SHP77 (cell line): ENCODE data around the gene SORCS1.

Experiments used
- DNase-seq, 2 experiments: peaks; one replicate each; lab custom pipeline; 2025; lab: John Stamatoyannopoulos, UW

Gene SORCS1

DNA sequence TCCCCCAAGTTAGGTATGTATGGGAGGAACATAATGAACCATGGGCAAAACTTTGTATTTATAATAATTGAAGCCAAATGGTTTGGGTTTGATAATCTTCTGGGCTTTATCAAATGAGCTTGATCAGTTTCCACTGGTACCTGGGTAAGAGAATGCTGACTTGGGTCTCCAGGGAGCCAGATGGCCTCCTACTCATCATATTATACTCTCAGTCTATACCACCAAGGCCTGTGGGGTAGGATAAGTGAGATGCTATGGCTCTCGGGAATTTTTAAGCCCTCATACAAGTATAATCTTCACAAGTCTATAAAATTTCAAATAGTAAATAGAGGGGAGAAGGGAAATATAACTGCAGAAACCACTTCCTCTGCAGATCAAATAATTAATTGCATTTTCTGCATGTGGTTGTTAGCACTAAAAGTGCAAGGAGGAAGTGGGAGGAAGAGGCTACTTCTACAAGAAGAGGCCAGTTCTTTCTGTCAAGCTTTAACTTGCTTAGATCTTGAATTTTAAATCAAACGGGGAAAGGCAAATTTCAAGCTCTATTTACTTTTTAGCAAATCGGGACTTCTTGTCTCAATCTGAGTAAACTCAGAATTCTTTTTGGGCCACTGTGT lies 349.0 kb downstream of the SORCS1 start:
- DNase-seq, result no peak

DNA sequence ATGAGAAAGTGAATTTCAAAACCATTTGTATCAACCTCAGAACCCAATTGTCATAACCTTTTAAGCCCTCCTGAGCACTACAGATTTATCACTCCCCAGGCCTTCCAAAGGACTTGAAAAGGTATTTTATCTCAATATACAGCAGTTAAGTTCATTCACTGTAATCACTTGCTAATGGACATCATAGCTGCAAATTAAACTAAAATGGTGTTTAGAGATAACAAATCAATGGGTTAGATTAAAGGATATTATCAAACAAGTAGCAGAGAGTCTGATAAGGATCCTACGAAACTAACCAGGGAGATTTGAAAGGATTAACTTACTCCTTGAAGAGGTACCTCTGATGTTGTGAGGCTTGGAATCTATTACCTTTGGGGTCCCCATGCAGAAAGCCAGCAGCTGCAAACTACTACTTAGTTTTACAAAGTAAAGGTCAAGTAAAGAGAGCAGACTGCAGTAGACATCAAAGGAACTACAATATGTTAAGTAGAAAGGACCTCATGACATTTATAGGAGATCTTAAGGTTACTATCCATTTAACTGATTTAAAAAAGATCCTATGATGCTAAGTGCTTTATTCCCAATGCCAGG lies 359.4 kb downstream of the SORCS1 start:
- DNase-seq, result no peak

DNA sequence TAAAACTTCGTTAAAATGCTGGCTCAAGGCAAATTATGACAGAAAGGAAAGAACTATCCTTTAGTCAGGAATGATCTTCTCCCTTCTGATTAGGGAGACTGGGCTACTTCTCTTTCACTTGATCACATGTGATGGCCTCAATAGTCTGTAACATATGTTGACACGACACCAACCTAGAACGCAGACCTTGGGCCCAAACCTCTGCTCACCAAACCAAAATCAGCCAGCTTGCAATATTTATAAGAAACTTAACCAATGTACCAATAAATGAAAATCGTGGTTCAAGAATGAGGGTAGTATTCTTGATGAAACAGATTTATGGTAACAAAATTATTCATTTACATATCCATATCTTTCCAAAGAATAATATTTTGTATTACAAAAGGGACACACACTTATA lies 361.6 kb downstream of the SORCS1 start:
- no peak for DNase-seq

DNA sequence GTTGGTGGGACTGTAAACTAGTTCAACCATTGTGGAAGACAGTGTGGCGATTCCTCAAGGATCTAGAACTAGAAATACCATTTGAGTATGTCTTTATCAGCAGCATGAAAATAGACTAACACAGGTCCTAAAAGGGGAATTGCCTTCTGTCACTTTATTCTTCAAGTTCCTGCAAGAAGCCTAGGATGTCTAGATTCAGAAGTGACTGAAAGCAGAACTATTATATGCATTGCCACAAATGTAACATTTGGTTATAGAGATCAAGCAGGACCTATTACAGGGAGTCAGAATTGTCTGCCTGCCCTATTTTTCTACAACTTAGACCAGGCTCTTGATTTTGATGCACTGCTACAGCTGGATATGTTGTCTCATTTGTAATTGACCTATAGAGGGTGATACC lies 364.7 kb downstream of the SORCS1 start:
- DNase-seq, result no peak

DNA sequence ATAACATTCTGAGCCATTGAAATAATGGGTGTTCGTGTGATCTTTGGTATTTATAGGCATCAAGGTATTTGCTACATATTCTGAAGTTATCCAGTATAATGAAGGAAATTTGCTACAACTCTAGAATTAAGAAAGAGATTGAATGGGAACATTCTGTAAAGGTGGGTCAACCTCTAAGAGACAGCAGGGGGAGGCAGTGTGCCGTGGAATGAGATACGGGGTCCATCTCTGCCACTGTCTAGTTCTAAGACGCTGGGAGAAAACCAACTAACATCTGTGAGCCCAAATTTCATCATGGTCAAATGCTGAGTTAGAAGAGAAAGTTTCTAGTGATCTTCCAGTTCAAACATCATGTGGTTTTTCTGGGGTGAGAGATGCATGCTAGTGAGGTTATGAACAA lies 368.9 kb downstream of the SORCS1 start:
- DNase-seq, result peak in 1 of 2 experiments; percentile 2

DNA sequence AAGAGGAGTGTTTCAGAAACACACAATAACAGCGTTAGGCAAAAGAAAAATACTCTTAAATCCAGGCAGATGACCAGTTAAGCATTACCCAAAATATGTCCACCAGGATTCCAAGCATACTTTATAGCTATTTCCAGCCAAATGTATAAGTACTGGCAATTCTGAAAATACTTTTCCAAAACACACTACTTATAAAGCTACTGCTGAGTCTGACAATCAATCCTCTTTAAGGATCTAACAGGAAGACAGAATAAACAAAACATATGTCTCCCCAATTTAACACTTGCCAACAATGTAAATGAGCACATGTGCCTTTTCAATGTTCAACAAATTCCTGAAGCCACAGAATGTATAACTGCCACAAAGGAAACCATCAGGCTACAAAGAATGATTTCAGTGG lies 370.9 kb downstream of the SORCS1 start:
- DNase-seq, result no peak

DNA sequence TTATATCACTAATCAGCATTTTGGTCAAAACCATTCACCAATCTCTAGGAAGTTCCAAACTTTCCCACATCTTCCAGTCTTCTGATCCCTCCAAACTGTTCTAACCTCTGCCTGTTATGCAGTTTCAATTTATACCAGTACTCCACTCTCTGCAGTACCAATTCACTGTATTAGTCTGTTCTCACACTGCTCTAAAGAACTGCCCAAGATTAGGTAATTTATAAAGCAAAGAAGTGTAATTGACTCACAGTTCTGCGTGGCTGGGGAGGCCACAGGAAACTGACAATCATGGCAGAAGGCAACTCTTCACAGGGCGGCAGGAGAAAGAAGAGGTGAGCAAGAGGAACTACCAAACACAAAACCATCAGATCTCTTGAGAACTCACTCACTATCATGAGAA lies 374.9 kb downstream of the SORCS1 start:
- no peak for DNase-seq

DNA sequence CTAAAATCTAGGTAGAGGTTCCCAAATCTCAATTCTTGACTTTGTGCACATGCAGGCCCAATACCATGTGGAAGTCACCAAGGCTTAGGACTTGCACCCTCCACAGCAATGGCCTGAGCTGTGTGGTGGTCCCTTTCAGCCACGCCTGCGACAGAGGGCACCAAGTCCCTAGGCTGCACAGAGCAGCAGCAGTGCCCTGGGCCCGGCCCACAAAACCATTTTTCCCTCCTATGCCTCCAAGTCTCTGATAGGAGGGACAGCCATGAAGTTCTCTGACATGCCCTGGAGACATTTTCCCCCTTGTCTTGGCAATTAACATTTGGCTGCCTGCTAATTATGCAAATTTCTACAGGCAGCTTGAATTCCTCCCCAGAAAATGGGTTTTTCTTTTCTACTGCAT lies 375.5 kb downstream of the SORCS1 start:
- DNase-seq, result no peak

DNA sequence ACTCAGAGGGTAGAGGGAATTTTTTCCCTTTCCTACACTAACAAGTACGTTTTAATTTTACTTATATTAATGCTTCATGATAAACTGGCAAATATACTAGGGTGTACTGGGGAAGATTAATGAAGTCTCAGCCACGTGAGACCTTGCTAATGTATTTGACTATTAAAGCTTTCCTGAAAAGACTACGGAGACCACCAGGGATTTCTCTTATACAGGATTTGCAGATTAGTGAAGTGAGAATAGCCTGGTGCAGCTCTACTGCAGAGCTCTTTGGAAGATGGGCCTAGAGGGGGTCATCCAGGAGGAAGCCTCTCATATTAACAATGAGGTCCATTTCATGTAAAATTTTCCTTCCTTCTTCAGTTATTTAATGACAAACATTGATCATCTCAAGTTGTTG lies 379.0 kb downstream of the SORCS1 start:
- DNase-seq, result no peak

DNA sequence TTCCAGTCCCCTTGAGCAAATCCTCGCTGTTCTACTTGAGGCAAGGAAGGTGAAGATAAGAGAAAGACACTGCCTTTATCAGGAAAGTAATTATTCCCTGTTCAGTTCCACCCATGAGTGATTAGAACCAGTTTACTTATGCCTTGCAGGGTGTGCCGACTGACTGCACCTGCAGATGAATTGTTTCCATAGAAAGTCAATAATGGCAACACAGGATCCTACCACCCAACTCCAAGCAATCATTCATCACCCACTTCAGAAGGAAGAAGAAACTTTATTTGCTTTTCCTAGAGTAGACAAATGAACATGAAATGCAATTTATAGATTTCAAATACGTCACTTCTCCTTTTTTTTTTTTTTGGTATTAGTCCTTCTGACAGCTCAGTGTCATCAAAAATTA lies 383.9 kb downstream of the SORCS1 start:
- DNase-seq, result peak in 1 of 2 experiments; percentile 26

DNA sequence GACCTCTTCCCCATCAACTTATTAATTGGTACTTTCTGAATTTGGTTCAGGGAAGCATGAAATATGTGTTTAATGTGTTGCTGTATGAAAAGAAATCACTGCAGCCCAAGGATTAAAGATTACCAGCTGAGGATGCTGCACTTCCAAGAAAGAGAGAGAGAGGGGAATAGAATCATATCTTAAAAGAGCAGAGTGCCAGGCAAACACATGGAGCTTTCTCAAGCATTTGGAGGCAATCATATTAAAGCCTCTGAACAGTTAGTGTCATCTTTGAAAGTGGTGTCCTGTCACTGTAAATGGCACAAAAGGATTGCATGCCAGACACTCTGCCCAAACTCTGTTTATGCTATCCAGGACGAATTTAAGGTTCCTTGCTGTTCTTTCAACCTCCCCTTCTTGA lies 386.7 kb downstream of the SORCS1 start:
- DNase-seq, result no peak

DNA sequence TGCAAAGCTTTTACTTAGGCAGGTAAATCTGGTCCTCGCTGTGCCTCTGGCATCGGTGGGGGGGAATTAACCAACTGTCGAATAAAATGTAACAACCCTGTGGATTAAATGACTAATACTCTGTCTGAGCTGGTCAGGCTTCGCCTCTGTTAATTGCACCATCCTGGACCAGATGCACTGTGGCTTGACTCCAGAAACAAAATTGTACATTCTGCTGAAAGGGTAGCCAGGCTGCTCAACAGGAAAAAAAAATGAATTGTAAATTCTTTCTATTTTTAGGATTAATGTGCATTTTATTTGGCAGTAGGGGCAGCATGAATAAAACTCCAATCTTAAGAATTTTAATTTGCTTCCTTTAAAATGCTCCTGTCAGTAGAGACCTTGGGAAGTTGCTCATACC lies 389.4 kb downstream of the SORCS1 start:
- DNase-seq, result no peak

DNA sequence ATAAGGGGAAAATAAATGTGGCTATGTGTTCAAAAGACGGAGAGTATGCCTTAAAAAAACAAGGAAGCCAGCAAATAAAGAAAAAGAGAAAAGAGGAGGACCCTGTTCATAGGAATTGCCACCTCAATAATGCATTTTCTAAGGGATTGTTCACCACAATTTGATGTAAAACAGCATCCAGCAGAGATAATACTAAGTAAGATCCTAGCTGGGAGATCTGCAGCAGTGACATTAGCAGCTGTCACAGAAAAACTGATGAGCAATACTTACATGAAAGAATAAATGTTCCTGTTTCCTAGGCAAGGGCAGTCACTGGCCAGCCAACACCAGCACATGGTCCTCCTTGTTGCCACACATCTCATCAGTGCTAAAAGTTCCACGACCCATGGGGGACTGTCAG lies 391.5 kb downstream of the SORCS1 start:
- DNase-seq, result no peak

DNA sequence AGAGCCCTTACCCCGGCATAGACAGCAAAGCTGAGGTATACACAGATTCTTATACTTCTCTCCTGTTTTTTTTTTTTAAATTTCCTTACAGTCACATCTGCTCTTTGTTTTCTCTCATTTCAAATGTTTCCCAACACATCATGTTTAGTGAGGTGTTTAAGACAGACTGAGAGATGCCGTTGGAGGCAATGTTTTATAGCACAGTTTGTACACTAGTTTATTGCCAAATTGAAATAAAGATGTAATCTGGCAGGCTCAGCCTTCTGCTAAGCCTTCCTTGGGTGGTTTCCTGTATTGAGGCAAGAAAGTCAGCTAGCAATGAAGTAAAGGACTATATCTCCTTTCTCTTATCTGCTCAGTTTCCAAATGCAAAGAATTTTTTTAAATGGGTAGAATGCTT lies 393.4 kb downstream of the SORCS1 start:
- no peak for DNase-seq

DNA sequence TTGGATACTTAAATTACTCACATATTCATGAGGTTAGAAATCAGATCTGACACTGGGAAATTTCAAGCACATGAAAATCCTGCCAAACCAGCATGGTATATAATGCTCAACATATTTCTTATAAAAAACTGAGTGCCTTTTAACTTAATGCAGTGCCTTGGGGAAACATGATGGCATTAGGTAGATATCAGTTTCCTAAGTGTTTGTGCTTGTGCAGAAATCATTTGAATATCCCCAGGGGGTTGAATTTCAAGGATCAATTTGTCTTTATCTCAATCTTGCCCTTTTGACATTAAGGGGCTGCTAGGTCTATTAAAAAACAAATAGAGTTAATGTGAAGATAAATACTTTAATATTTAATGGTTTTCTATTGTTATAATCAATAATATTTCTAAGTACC lies 396.3 kb downstream of the SORCS1 start:
- no peak for DNase-seq

DNA sequence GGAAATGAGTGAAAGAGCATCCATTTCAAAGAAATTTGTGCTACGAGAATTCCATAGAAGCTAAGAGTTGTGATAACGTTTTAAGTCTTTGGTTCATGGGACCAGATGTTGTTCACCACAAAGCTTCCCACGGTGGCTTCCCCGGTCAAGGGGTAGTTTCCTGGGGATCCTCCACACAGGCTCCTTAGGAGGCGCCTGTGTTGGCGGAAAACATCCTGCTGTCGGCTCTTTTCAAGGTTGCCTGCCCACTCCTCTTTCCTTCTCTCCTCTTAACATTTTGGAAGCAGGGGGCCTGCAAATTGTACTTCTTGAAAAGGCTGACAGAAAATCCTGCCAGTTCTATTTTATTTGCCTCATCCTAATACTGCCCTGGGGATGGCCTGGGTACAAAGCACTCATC lies 398.6 kb downstream of the SORCS1 start:
- no peak for DNase-seq

DNA sequence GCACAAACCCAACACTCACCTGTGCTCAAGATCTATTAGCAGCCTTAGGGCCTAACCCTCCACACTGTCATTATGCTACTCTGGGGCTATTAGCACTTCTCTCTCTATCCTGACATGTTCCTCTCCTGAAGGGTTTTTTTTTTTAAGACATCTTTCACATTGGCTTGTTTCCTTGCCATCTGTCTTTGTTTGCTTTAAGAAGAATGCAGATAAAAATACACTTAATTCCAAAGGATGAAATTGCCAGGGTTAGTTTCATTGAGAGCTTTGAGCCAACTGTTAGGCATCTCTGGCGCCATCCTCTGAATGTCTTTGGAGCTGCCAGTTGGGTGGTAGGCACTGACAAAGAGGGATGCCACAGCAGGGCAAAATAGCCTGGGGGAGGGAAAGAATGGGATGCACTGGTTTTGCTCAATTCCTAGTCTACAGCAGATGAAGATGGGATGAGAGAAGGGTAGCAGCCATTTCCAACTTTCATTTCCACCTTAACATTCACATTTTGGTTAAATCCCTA lies 399.2 kb downstream of the SORCS1 start:
- DNase-seq, result no peak

DNA sequence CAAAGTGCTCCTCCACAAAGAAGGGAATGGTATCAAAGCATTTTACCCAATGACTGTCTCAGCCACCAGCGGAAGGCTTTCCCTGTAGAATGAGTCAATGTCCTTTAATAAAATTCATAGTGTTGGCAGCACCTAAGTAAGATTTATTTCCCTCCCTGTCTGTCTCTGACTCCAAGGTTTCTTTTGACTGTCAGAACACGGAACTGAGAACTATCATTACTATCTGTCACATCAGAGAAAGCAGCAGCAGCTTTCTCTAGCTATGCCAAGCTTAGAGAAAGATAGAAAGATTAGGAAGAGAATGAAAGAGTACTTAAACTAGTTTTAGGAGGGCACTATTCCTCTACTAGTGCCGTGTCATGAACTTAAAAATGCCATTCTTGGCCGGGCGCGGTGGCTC lies 400.1 kb downstream of the SORCS1 start:
- DNase-seq, result no peak

DNA sequence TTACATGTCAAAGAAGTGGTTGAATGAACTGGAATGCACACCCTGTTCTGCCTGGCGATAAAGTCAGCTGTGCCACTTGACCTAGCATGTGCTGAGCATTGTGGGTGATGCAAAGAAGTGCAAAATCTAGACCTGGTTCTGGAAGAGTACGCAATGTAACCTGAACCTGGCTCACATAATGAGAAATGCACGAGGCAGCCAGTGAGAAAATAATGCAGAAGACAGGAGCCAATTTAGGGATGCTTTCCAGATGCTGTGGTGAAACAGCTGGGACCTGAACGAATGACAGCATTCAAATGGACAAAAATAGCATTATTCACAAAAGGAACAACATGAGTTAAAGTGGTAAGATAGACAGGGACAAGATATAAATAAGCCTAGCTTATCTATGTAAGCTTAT lies 402.6 kb downstream of the SORCS1 start:
- no peak for DNase-seq

DNA sequence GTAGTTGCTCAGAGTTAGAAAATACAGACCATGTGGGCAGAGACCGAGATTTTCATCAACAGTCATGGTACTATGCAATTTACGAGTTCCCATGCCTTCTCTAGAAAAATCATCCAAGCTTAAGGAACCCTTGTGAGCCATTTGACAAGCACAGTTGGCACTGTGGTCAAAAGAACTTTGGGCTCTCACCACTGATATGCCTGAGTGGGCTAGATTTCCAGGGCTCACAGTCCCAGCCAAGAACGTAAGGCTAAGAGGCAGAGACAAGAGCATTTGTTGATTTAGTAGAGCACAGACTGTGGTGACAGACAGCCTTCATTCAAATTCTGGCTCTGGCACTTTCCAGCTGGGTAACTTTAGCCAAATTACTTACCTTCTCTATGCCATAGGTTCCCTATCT lies 407.0 kb downstream of the SORCS1 start:
- no peak for DNase-seq

DNA sequence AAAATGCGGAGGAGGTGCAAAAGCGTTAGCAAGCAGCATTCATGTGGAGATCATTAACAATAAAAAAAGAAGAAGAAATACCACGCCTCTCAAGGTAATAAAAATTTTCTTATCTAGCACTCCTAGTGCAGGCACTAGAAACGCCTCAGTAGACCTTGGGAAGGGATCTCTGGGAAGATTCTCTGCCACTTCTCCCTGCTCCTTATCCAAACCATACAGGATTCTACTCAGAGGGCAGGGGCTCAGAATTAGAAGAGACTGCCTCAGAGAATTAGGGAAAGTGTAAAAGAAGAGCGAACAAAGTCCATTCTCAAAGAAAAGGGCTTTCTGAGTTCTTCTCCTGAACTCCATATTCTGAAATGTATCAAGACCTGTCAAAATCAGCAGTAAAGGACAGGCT lies 413.4 kb downstream of the SORCS1 start:
- no peak for DNase-seq

DNA sequence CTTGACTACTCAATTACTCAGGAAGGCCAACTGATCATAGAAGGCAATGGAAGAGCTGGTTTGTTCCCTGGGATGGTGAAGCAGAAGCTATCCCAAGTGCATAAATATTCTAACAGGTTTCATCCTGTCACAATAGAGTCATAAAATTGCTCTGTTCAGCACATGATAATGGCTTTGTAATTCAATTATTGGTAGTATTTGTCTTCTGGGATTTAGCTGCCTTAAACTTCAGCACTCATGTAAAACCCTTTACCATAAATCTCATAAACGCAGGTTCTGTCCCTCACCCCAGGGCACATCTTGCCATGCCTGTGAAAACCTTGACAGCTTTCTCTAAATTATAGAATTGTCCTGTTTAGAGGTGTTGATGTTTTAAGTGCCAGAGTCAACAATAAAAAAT lies 417.6 kb downstream of the SORCS1 start:
- DNase-seq, result no peak

DNA sequence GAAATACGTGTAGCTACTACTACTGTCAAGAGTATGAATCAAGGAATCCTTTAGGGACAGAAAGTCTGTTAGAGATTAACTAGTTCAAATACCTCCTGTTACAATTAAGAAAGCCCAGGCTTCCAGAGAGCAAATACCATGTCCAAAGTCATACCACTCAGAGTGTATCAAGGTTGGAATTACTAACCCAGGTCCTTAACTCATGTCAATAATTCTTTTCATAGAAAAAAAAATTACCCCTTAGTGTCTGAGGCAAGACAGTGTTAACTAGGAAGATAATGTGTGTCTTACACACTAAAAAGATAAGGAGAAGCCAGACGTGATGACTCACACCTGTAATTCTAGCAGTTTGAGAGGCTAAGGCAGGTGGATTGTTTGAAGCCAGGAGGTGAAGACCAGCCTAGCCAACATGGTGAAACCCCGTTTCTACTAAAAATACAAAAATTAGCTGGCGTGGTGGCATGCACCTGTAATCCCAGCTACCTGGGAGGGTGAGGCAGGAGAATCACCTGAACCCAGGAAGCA lies 423.4 kb downstream of the SORCS1 start:
- no peak for DNase-seq

DNA sequence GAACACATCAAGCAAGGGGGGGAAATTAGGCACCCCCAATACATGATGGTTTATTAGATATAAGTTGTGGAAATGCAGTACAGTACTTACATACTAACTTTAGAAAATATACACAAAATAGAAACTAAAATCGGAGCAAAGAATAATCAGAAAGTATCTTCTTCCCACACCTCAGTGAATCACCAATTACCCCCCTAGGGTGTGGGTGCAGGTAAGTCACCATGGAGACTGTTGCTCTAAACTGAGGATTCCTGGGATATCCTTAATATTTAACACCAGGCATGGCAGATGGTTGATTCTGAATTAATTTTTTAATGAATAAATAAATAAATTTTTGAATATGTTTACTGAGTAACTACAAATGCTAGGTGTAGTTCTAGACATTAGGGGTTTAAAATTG lies 424.4 kb downstream of the SORCS1 start:
- DNase-seq, result no peak
